IMR-90 (cell line): ENCODE measurements around the gene PGLYRP2.

Source experiments
- BHLHE40 ChIP-seq: fragments of 150-350 bp; IDR thresholded peaks from 2 replicates; pipeline ENCODE4 v1.6.1; 2016; ENCODE audit warnings: mild to moderate bottlenecking, low read depth, low read length
- FOS ChIP-seq: fragments of 150-350 bp; IDR thresholded peaks from 2 replicates; pipeline ENCODE4 v1.6.1; 2016; ENCODE audit warnings: low read depth, low read length
- POLR2A ChIP-seq: IDR thresholded peaks from 2 replicates; pipeline ENCODE4 v1.6.1; 2012; ENCODE audit warnings: mild to moderate bottlenecking, low read depth, low read length
- RAD21 ChIP-seq: IDR thresholded peaks from 2 replicates; pipeline ENCODE4 v1.6.1; 2012; ENCODE audit warnings: low read length, improper control_type of control experiment
- RFX5 ChIP-seq: IDR thresholded peaks from 2 replicates; pipeline ENCODE4 v1.8.0; 2012; ENCODE audit warnings: low read depth, mild to moderate bottlenecking, low read length, moderate library complexity
- SMC3 ChIP-seq: fragments of 150-350 bp; IDR thresholded peaks from 2 replicates; pipeline ENCODE4 v1.6.1; 2016; ENCODE audit warnings: low read depth, mild to moderate bottlenecking, antibody characterized with exemption, low read length, moderate library complexity
- TF ChIP-seq, protein P1 (sequence below): conservative IDR thresholded peaks from 2 replicates; pipeline ENCODE4 v1.5.1; 2012; ENCODE audit warnings: mild to moderate bottlenecking, low read depth, low read length, improper control_type of control experiment
- TF ChIP-seq, protein P2 (sequence below): fragments of 150-350 bp; IDR thresholded peaks from 2 replicates; pipeline ENCODE4 v1.6.1; 2016; ENCODE audit warnings: low read depth, mild to moderate bottlenecking, low read length, moderate library complexity, borderline replicate concordance
- TF ChIP-seq, protein P3 (sequence below): fragments of 150-350 bp; IDR thresholded peaks from 2 replicates; pipeline ENCODE4 v1.6.1; 2017; ENCODE audit warnings: mild to moderate bottlenecking, antibody characterized with exemption, low read length, low read depth

DNA sequence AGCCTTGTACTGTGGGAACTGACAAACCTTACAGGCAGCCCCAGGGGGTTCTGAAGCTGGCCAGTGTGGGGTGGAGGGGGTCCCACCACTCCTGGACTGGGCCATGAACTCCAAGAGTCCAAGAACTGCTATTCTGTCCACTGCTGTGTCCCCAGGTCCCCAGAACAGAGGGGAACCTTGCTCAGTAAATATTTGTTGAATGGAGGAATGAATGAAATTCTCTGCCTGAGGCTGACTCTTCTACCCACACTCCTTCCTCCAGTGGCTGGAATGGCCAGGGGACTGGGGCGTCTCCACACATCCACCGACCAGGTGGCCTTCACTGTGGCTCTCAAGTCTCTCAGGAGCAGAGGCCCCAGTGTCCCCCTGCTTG is 41.2 kb downstream of the PGLYRP2 start:
- TF ChIP-seq POLR2A: no peak
- TF ChIP-seq, protein P1, sequence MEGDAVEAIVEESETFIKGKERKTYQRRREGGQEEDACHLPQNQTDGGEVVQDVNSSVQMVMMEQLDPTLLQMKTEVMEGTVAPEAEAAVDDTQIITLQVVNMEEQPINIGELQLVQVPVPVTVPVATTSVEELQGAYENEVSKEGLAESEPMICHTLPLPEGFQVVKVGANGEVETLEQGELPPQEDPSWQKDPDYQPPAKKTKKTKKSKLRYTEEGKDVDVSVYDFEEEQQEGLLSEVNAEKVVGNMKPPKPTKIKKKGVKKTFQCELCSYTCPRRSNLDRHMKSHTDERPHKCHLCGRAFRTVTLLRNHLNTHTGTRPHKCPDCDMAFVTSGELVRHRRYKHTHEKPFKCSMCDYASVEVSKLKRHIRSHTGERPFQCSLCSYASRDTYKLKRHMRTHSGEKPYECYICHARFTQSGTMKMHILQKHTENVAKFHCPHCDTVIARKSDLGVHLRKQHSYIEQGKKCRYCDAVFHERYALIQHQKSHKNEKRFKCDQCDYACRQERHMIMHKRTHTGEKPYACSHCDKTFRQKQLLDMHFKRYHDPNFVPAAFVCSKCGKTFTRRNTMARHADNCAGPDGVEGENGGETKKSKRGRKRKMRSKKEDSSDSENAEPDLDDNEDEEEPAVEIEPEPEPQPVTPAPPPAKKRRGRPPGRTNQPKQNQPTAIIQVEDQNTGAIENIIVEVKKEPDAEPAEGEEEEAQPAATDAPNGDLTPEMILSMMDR: no peak
- TF ChIP-seq, protein P2, sequence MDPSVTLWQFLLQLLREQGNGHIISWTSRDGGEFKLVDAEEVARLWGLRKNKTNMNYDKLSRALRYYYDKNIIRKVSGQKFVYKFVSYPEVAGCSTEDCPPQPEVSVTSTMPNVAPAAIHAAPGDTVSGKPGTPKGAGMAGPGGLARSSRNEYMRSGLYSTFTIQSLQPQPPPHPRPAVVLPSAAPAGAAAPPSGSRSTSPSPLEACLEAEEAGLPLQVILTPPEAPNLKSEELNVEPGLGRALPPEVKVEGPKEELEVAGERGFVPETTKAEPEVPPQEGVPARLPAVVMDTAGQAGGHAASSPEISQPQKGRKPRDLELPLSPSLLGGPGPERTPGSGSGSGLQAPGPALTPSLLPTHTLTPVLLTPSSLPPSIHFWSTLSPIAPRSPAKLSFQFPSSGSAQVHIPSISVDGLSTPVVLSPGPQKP: no peak
- TF ChIP-seq BHLHE40: no peak
- TF ChIP-seq RFX5: no peak
- no peak for TF ChIP-seq FOS
- TF ChIP-seq RAD21: no peak
- TF ChIP-seq SMC3: no peak
- TF ChIP-seq, protein P3, sequence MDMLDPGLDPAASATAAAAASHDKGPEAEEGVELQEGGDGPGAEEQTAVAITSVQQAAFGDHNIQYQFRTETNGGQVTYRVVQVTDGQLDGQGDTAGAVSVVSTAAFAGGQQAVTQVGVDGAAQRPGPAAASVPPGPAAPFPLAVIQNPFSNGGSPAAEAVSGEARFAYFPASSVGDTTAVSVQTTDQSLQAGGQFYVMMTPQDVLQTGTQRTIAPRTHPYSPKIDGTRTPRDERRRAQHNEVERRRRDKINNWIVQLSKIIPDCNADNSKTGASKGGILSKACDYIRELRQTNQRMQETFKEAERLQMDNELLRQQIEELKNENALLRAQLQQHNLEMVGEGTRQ: no peak
